Neural cell (in vitro differentiated cells): ENCODE measurements around the gene PIEZO1. TPM values are rescaled to one million over a fixed set of nuclear protein-coding genes. Genes with fewer than 3 reads are reported as not detected.

ENCODE experiments used
- H2AFZ ChIP-seq: fragments of 200-600, 300-800 bp; sonication (generic), shearing (Covaris generic); 2 replicates; pipeline ENCODE4 v1.6.0; 2014; ENCODE audit warnings: low read depth, mild to moderate bottlenecking, antibody characterized with exemption, low read length, moderate library complexity
- H3F3A ChIP-seq: fragments of 200-600 bp; shearing (Covaris generic); 2 replicates; pipeline ENCODE4 v1.6.1; 2016; ENCODE audit warnings: mild to moderate bottlenecking, moderate library complexity, mixed read lengths, antibody characterized with exemption, low read length; ENCODE audit not compliant: insufficient read depth, poor library complexity, severe bottlenecking
- H3K27ac ChIP-seq: fragments of 200-600, 300-800 bp; sonication (generic), shearing (Covaris generic); 2 replicates; pipeline ENCODE4 v1.5.1; 2014; ENCODE audit warnings: mild to moderate bottlenecking, low read length, moderate library complexity
- H3K27me3 ChIP-seq: fragments of 300-800, 200-600 bp; sonication (generic), shearing (Covaris generic); 2 replicates; pipeline ENCODE4 v1.6.0; 2014; ENCODE audit warnings: mild to moderate bottlenecking, low read depth, low read length, moderate library complexity; ENCODE audit not compliant: insufficient read depth
- H3K36me3 ChIP-seq: fragments of 300-800, 200-600 bp; sonication (generic), shearing (Covaris generic); 2 replicates; pipeline ENCODE4 v1.5.1; 2014; ENCODE audit warnings: mild to moderate bottlenecking, antibody characterized with exemption, low read length, moderate library complexity; ENCODE audit not compliant: insufficient read depth
- H3K4me2 ChIP-seq: fragments of 300-800, 200-600 bp; sonication (generic), shearing (Covaris generic); 2 replicates; pipeline ENCODE4 v1.6.0; 2014; ENCODE audit warnings: mild to moderate bottlenecking, low read length
- H3K4me3 ChIP-seq: fragments of 300-800, 200-600 bp; sonication (generic), shearing (Covaris generic); 2 replicates; pipeline ENCODE4 v1.5.1; 2014; ENCODE audit warnings: mild to moderate bottlenecking, low read length, moderate library complexity
- H3K79me2 ChIP-seq: fragments of 200-600 bp; shearing (Covaris generic); replicated peaks from 2 replicates; pipeline ENCODE4 v1.6.0; 2014; ENCODE audit warnings: mild to moderate bottlenecking, low read length, moderate library complexity; ENCODE audit not compliant: insufficient read depth
- H3K9ac ChIP-seq: fragments of 300-800, 200-600 bp; sonication (generic), shearing (Covaris generic); 2 replicates; pipeline ENCODE4 v1.6.1; 2016; ENCODE audit warnings: mild to moderate bottlenecking, low read length, mixed read lengths
- H3K9me2 ChIP-seq: fragments of 200-600 bp; shearing (Covaris generic); 2 replicates; pipeline ENCODE4 v1.6.1; 2016; ENCODE audit warnings: mild to moderate bottlenecking, low read length, mixed read lengths; ENCODE audit not compliant: insufficient read depth
- H3K9me3 ChIP-seq: fragments of 200-600, 300-800 bp; sonication (generic), shearing (Covaris generic); 2 replicates; pipeline ENCODE4 v1.6.1; 2016; ENCODE audit warnings: mild to moderate bottlenecking, mixed run types, low read length, moderate library complexity, mixed read lengths
- H4K20me1 ChIP-seq: fragments of 200-600 bp; shearing (Covaris generic); 2 replicates; pipeline ENCODE4 v1.6.1; 2016; ENCODE audit warnings: mild to moderate bottlenecking, mixed run types; ENCODE audit not compliant: insufficient read depth
- EP300 ChIP-seq: fragments of 450-650 bp; conservative IDR thresholded peaks from 2 replicates; pipeline ENCODE4 v1.6.1; 2014; ENCODE audit warnings: antibody characterized with exemption, mild to moderate bottlenecking, moderate library complexity; ENCODE audit not compliant: poor library complexity, severe bottlenecking
- EZH2 ChIP-seq: fragments of 200-600, 300-800 bp; shearing (Covaris generic), sonication (generic); IDR thresholded peaks from 2 replicates; pipeline ENCODE4 v1.6.1; 2014; ENCODE audit warnings: antibody characterized with exemption, low read length, borderline replicate concordance, mild to moderate bottlenecking; ENCODE audit not compliant: insufficient read depth, poor library complexity, severe bottlenecking
- MXI1 ChIP-seq: fragments of 450-650 bp; conservative IDR thresholded peaks from 2 replicates; pipeline ENCODE4 v1.6.1; 2014; ENCODE audit warnings: antibody characterized with exemption, mild to moderate bottlenecking; ENCODE audit not compliant: poor library complexity, severe bottlenecking
- POLR2AphosphoS5 ChIP-seq: IDR thresholded peaks from 2 replicates; pipeline ENCODE4 v1.6.1; 2012
- RAD21 ChIP-seq: fragments of 450-650 bp; conservative IDR thresholded peaks from 2 replicates; pipeline ENCODE4 v1.6.1; 2014; ENCODE audit warnings: antibody characterized with exemption, mild to moderate bottlenecking, moderate library complexity
- SMC3 ChIP-seq: fragments of 450-650 bp; conservative IDR thresholded peaks from 2 replicates; pipeline ENCODE4 v1.6.1; 2014; ENCODE audit warnings: antibody characterized with exemption, mild to moderate bottlenecking, moderate library complexity; ENCODE audit not compliant: poor library complexity
- TAF1 ChIP-seq: IDR thresholded peaks from 2 replicates; pipeline ENCODE4 v1.6.1; 2012; ENCODE audit warnings: low read depth
- polyA plus RNA-seq: library from polyadenylated mRNA; depleted of rRNA; stranded (reverse); fragments of >200 nt; gene quantifications from 2 replicates; pipeline ENCODE4 v1.2.3, GENCODE V29; 2014
- TF ChIP-seq, protein P1 (sequence below): fragments of 450-650 bp; IDR thresholded peaks from 2 replicates; pipeline ENCODE4 v1.5.1; 2014; ENCODE audit warnings: antibody characterized with exemption, mild to moderate bottlenecking, moderate library complexity; ENCODE audit not compliant: poor library complexity, severe bottlenecking
- TF ChIP-seq, protein P2 (sequence below): IDR thresholded peaks from 2 replicates; pipeline ENCODE4 v1.6.1; 2012; ENCODE audit warnings: borderline replicate concordance

PIEZO1 gene
- polyA plus RNA-seq, 1 donor from 2014 or later = not detected

GRCh38 chr16:88714420-88715302 lies 70.4 kb downstream of the PIEZO1 start:
- Histone ChIP-seq H3K36me3 (no peaks in the 10 kb centered on the region), H3K4me2 (no peak overlapping the region), H3K27me3 (no peaks in the 10 kb centered on the region), H2AFZ (no peak overlapping the region), H3K79me2 (no peaks in the 10 kb centered on the region), H3K9me2 (no peaks in the 10 kb centered on the region), H3F3A (no peaks in the 10 kb centered on the region), H3K9ac (no peak overlapping the region), H4K20me1 (no peaks in the 10 kb centered on the region), H3K4me3 (no peak overlapping the region), H3K9me3 (no peaks in the 10 kb centered on the region), H3K27ac (no peak overlapping the region)
- no peak for TF ChIP-seq RAD21
- no peak for TF ChIP-seq EZH2
- TF ChIP-seq TAF1 = no peak
- TF ChIP-seq POLR2AphosphoS5 = no peak
- TF ChIP-seq EP300 = no peak
- no peak for TF ChIP-seq MXI1
- TF ChIP-seq SMC3 = no peak
- TF ChIP-seq, protein P1, sequence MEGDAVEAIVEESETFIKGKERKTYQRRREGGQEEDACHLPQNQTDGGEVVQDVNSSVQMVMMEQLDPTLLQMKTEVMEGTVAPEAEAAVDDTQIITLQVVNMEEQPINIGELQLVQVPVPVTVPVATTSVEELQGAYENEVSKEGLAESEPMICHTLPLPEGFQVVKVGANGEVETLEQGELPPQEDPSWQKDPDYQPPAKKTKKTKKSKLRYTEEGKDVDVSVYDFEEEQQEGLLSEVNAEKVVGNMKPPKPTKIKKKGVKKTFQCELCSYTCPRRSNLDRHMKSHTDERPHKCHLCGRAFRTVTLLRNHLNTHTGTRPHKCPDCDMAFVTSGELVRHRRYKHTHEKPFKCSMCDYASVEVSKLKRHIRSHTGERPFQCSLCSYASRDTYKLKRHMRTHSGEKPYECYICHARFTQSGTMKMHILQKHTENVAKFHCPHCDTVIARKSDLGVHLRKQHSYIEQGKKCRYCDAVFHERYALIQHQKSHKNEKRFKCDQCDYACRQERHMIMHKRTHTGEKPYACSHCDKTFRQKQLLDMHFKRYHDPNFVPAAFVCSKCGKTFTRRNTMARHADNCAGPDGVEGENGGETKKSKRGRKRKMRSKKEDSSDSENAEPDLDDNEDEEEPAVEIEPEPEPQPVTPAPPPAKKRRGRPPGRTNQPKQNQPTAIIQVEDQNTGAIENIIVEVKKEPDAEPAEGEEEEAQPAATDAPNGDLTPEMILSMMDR = no peak
- TF ChIP-seq, protein P2, sequence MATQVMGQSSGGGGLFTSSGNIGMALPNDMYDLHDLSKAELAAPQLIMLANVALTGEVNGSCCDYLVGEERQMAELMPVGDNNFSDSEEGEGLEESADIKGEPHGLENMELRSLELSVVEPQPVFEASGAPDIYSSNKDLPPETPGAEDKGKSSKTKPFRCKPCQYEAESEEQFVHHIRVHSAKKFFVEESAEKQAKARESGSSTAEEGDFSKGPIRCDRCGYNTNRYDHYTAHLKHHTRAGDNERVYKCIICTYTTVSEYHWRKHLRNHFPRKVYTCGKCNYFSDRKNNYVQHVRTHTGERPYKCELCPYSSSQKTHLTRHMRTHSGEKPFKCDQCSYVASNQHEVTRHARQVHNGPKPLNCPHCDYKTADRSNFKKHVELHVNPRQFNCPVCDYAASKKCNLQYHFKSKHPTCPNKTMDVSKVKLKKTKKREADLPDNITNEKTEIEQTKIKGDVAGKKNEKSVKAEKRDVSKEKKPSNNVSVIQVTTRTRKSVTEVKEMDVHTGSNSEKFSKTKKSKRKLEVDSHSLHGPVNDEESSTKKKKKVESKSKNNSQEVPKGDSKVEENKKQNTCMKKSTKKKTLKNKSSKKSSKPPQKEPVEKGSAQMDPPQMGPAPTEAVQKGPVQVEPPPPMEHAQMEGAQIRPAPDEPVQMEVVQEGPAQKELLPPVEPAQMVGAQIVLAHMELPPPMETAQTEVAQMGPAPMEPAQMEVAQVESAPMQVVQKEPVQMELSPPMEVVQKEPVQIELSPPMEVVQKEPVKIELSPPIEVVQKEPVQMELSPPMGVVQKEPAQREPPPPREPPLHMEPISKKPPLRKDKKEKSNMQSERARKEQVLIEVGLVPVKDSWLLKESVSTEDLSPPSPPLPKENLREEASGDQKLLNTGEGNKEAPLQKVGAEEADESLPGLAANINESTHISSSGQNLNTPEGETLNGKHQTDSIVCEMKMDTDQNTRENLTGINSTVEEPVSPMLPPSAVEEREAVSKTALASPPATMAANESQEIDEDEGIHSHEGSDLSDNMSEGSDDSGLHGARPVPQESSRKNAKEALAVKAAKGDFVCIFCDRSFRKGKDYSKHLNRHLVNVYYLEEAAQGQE = no peak

DNA sequence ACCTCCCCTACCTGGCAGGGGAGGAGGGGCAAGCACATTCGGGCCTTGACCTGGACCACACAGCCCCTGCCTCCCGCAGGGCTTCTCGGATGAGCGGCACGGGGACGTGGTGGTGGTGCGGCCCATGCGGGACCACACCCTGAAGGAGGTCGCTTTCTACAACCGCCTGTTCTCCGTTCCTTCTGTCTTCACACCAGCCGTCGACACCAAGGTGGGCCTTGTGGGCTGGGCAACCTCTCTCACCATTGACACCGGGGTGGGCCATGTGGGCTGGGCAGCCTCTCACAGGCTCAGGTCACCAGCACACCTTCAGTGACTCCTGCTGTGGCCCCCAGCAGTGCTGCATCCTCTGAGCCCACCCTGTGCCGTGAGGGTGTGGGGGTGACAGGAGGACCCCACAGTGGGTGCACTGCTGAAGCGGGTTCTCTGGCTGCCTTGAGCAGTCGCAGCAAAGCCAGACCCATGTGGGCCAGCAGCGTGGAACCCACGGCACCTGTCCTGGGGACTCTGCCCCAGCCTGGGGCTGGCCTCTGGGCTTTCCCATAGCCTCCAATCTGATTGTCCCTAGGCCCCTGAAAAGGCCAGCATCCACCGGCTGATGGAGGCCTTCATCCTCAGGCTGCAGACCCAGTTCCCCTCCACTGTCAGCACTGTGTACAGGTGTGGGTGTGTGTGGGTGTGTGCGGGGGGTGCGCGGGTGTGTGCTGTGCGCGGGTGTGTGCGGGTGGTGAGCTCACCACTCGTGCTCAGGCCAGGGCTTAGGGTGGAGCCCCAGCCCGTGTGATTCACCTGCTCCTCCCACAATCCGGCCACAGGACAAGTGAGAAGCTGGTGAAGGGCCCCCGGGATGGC lies 71.2 kb downstream of the PIEZO1 start:
- no peak overlapping the region for H2AFZ ChIP-seq
- no peaks in the 10 kb centered on the region for H3K79me2 ChIP-seq
- H3K9me3 ChIP-seq = no peaks in the 10 kb centered on the region
- H3K36me3 ChIP-seq = no peaks in the 10 kb centered on the region
- no peaks in the 10 kb centered on the region for H3F3A ChIP-seq
- H4K20me1 ChIP-seq = no peaks in the 10 kb centered on the region
- TF ChIP-seq POLR2AphosphoS5 (no peak), EZH2 (no peak), RAD21 (no peak), SMC3 (no peak), TAF1 (no peak), MXI1 (no peak), EP300 (no peak)
- TF ChIP-seq, protein P1 = no peak
- TF ChIP-seq, protein P2 = no peak
- H3K9me2 ChIP-seq = no peaks in the 10 kb centered on the region
- no peaks in the 10 kb centered on the region for H3K27me3 ChIP-seq
- H3K4me3 ChIP-seq = no peak overlapping the region
- no peak overlapping the region for H3K27ac ChIP-seq
- H3K9ac ChIP-seq = no peak overlapping the region
- no peak overlapping the region for H3K4me2 ChIP-seq
